A549 (cell line): ENCODE measurements around the gene MGAT3. TPM values are rescaled to one million over a fixed set of nuclear protein-coding genes. Genes with fewer than 3 reads are reported as not detected.

Experiments
- ATAC-seq, 2 experiments: fragments of 200-7000 bp in 1 of 2; fragments of >200 bp in 1 of 2; cut with Nextera tagmentation in 1 of 2; cut with Tn5 transposase in 1 of 2; 3 replicates each; pipeline versions ENCODE4 v1.8.0 to v1.9.1; 2018 to 2020; ENCODE audit warnings: mild to moderate bottlenecking in 1 of 2, moderate library complexity in 1 of 2
- CTCF ChIA-PET: fragments of 300-600 bp; sonication (Branson Sonifier 250); formaldehyde crosslinking; extraction: SDS; loops from one replicate; lab custom pipeline; 2021; ENCODE audit warnings: antibody characterized with exemption, inconsistent platforms; lab: Yijun Ruan, JAX
- POLR2A ChIA-PET: fragments of 350-600 bp; formaldehyde crosslinking; extraction: SDS; loops from one replicate; lab custom pipeline; 2021; ENCODE audit warnings: antibody characterized with exemption, inconsistent platforms; lab: Yijun Ruan, JAX
- DNase-seq, 2 experiments: peaks; one replicate each; pipeline versions ENCODE4 v3.0.0 to v3.0.0-alpha.2; 2011 to 2016; ENCODE audit warnings: low read depth in 1 of 2, low spot score in 1 of 2
- FAIRE-seq: peaks from 2 replicates; lab custom pipeline; 2011; peaks lifted over from hg19 to GRCh38; lab: Jason Lieb, UNC
- H3K27ac ChIP-seq, 2 experiments: fragments of >200 bp; sonication (Bioruptor Twin); formaldehyde crosslinking; 3 replicates each; pipeline ENCODE4 v1.5.1; 2016 to 2017
- H3K4me1 ChIP-seq: fragments of >200 bp; sonication (Bioruptor Twin); formaldehyde crosslinking; 3 replicates; pipeline ENCODE4 v1.6.1; 2016
- H3K4me2 ChIP-seq: fragments of >200 bp; sonication (Bioruptor Twin); formaldehyde crosslinking; 3 replicates; pipeline ENCODE4 v1.6.1; 2016
- H3K4me3 ChIP-seq: fragments of >200 bp; sonication (Bioruptor Twin); formaldehyde crosslinking; 3 replicates; pipeline ENCODE4 v1.5.1; 2016
- H3K9me3 ChIP-seq: fragments of >200 bp; sonication (Bioruptor Twin); formaldehyde crosslinking; 3 replicates; pipeline ENCODE4 v1.6.1; 2016
- BCL3 ChIP-seq: fragments of >200 bp; sonication (Bioruptor Twin); formaldehyde crosslinking; IDR thresholded peaks from 3 replicates; pipeline ENCODE4 v1.6.1; 2016
- CBX2 ChIP-seq: fragments of 200-600 bp; sonication (generic); IDR thresholded peaks from 2 replicates; pipeline ENCODE4 v1.6.1; 2016; ENCODE audit warnings: low read depth, mild to moderate bottlenecking, borderline replicate concordance
- CTCF ChIP-seq: fragments of >200 bp; sonication (Bioruptor Twin); formaldehyde crosslinking; IDR thresholded peaks from 3 replicates; pipeline ENCODE4 v1.5.1; 2016
- EHF ChIP-seq: fragments of 250-450 bp; sonication (Bioruptor Pico); IDR thresholded peaks from 2 replicates; pipeline ENCODE4 v1.5.0; 2020; ENCODE audit warnings: mild to moderate bottlenecking
- EHMT2 ChIP-seq: fragments of 200-600 bp; sonication (generic); IDR thresholded peaks from 2 replicates; pipeline ENCODE4 v1.6.1; 2016; ENCODE audit warnings: antibody characterized with exemption, low read depth, mild to moderate bottlenecking, moderate library complexity
- ELK1 ChIP-seq: fragments of 150-350 bp; IDR thresholded peaks from 2 replicates; pipeline ENCODE4 v1.6.1; 2014; ENCODE audit warnings: low read depth, mild to moderate bottlenecking, low read length
- ESRRA ChIP-seq: fragments of 150-350 bp; IDR thresholded peaks from 2 replicates; pipeline ENCODE4 v1.6.1; 2014; ENCODE audit warnings: mild to moderate bottlenecking, low read length, borderline replicate concordance
- FOSL2 ChIP-seq, 2 experiments: fragments of 450-650 bp in 1 of 2; fragments of >200 bp in 1 of 2; sonication (Bioruptor Twin) in 1 of 2; formaldehyde crosslinking; IDR thresholded peaks; 2 replicates each; pipeline versions ENCODE4 v1.5.0 to v1.6.1; 2016 to 2020; ENCODE audit warnings: mild to moderate bottlenecking in 1 of 2, moderate library complexity in 1 of 2
- FOXS1 ChIP-seq: fragments of 250-450 bp; sonication (Bioruptor Pico); IDR thresholded peaks from 2 replicates; pipeline ENCODE4 v1.5.0; 2020; ENCODE audit warnings: mild to moderate bottlenecking, moderate library complexity
- HOXB13 ChIP-seq: fragments of 250-450 bp; sonication (Bioruptor Pico); IDR thresholded peaks from 2 replicates; pipeline ENCODE4 v1.5.0; 2020; ENCODE audit warnings: low read depth, mild to moderate bottlenecking, moderate library complexity
- HOXB5 ChIP-seq: fragments of 250-450 bp; sonication (Bioruptor Pico); IDR thresholded peaks from 2 replicates; pipeline ENCODE4 v1.5.0; 2020; ENCODE audit warnings: mild to moderate bottlenecking, moderate library complexity
- JUNB ChIP-seq: fragments of >200 bp; sonication (Bioruptor Twin); formaldehyde crosslinking; IDR thresholded peaks from 2 replicates; pipeline ENCODE4 v1.6.1; 2016
- KDM1A ChIP-seq: fragments of 200-600 bp; sonication (generic); IDR thresholded peaks from 2 replicates; pipeline ENCODE4 v1.6.1; 2016; ENCODE audit warnings: low read depth, mild to moderate bottlenecking
- KDM5A ChIP-seq: fragments of 200-600 bp; sonication (generic); IDR thresholded peaks from 2 replicates; pipeline ENCODE4 v1.6.1; 2016; ENCODE audit warnings: antibody characterized with exemption, mild to moderate bottlenecking
- MAZ ChIP-seq: fragments of 150-350 bp; IDR thresholded peaks from 2 replicates; pipeline ENCODE4 v1.6.1; 2014; ENCODE audit warnings: antibody characterized with exemption, low read depth, low read length, borderline replicate concordance
- POLR2A ChIP-seq: IDR thresholded peaks from 2 replicates; pipeline ENCODE4 v1.6.1; 2012; ENCODE audit warnings: mild to moderate bottlenecking, low read length
- RARB ChIP-seq: fragments of 250-450 bp; sonication (Bioruptor Pico); IDR thresholded peaks from 2 replicates; pipeline ENCODE4 v1.8.0; 2021; ENCODE audit warnings: mild to moderate bottlenecking, moderate library complexity
- RCOR1 ChIP-seq: fragments of 150-350 bp; IDR thresholded peaks from 2 replicates; pipeline ENCODE4 v1.6.1; 2014; ENCODE audit warnings: antibody characterized with exemption, low read length, low read depth
- RNF2 ChIP-seq: fragments of 200-600 bp; sonication (generic); IDR thresholded peaks from 2 replicates; pipeline ENCODE4 v1.6.1; 2016; ENCODE audit warnings: low read depth, mild to moderate bottlenecking, antibody characterized with exemption, moderate library complexity, borderline replicate concordance
- SREBF2 ChIP-seq: fragments of 450-650 bp; IDR thresholded peaks from 2 replicates; pipeline ENCODE4 v1.6.1; 2014; ENCODE audit warnings: mild to moderate bottlenecking, moderate library complexity
- TP53 ChIP-seq: fragments of 250-450 bp; sonication (Bioruptor Pico); IDR thresholded peaks from 2 replicates; pipeline ENCODE4 v1.5.0; 2021; ENCODE audit warnings: mild to moderate bottlenecking, moderate library complexity
- ZC3H11A ChIP-seq: fragments of 450-650 bp; IDR thresholded peaks from 2 replicates; pipeline ENCODE4 v1.6.1; 2014; ENCODE audit warnings: antibody characterized with exemption, mild to moderate bottlenecking
- ZNF302 ChIP-seq: fragments of 250-450 bp; sonication (Bioruptor Pico); IDR thresholded peaks from 2 replicates; pipeline ENCODE4 v1.9.0; 2021; ENCODE audit warnings: inconsistent platforms, mild to moderate bottlenecking, moderate library complexity
- WGBS: methylation state at CpG from one replicate; pipeline ENCODE4 v1.1.6; 2017; ENCODE audit errors: missing lambda C conversion rate; 5-methylcytosine and 5-hydroxymethylcytosine counted together
- polyA plus RNA-seq, 4 experiments: library from polyadenylated mRNA; depleted of rRNA in 3 of 4; stranded (reverse); fragments of >200 nt; fragmentation: RNase III in 1 of 4; extraction: RNeasy Plus Mini Kit Qiagen cat#74134 plus additional on column Dnase treatment in 1 of 4; gene quantifications; 2 replicates in 3 of 4; 3 replicates in 1 of 4; pipeline ENCODE4 v1.2.3, GENCODE V29; 2011 to 2017

MGAT3 gene
- polyA plus RNA-seq, 2 of the 4 experiments (the other 2 are of a cell fraction) = 0.62 to 0.84 TPM

GRCh38 chr22:39450258-39450955, 6.4 kb upstream of the MGAT3 start (continued):
- TF ChIP-seq ESRRA = no peak
- TF ChIP-seq HOXB13 (CRISPR knock-in tag) = no peak
- TF ChIP-seq KDM5A = no peak

- Histone ChIP-seq H3K4me3 (no peak overlapping the region), H3K27ac (no peak overlapping the region), H3K9me3 (no peaks in the 10 kb centered on the region), H3K4me2 (no peak overlapping the region), H3K4me1 (peaks cover 6% of the 10 kb centered on the region; the same call in 1 of the 3 replicates)
- no peak for TF ChIP-seq RARB (CRISPR knock-in tag)
- TF ChIP-seq SREBF2 = no peak
- TF ChIP-seq RCOR1 = no peak
- no peak for TF ChIP-seq BCL3
- no peak for TF ChIP-seq CBX2
- no peak for TF ChIP-seq EHF
- TF ChIP-seq FOSL2 (IDR thresholded peaks at IDR 0.05) = no peak
- TF ChIP-seq FOSL2 (CRISPR knock-in tag; IDR thresholded peaks at IDR 0.05) = no peak
- no peak for TF ChIP-seq HOXB13 (CRISPR knock-in tag)
- no peak for TF ChIP-seq RNF2
- no peak for TF ChIP-seq JUNB
- TF ChIP-seq TP53 (CRISPR knock-in tag) = no peak
- no peak for TF ChIP-seq FOXS1 (CRISPR knock-in tag)
- no peak for TF ChIP-seq ZC3H11A
- TF ChIP-seq CTCF = no peak
- TF ChIP-seq POLR2A = no peak
- no peak for TF ChIP-seq ZNF302 (CRISPR knock-in tag)
- no peak for TF ChIP-seq HOXB5 (CRISPR knock-in tag)
- no peak for TF ChIP-seq ELK1
- TF ChIP-seq EHMT2 = no peak
- FAIRE-seq = no peak
- ChIA-PET CTCF (interaction anchor here (1.2 kb wide), 1 partner anchor 15 kb away, joined by 3 read pairs; no protein-coding TSS in a partner anchor), POLR2A (interaction anchor here (1.1 kb wide), 1 partner anchor 67 kb away, joined by 3 read pairs; the partner anchor contains the start of gene ATF4)
- 68% methylated on average over 6 of the region's 6 CpGs for WGBS
- DNase-seq = no peak
- peak in 1 of 2 experiments; percentile 35; a peak in 1 of 6 replicates for ATAC-seq
These were observed 4.1 kb upstream of the MGAT3 start for GRCh38 chr22:39452740-39453040.

GRCh38 chr22:39453765-39454378, 2.9 kb upstream of the MGAT3 start:
- no peak for TF ChIP-seq MAZ
- peak; percentile 78 for TF ChIP-seq KDM1A

More at GRCh38 chr22:39453765-39454378, 2.9 kb upstream of the MGAT3 start:
- 61% methylated on average over 8 of the region's 9 CpGs for WGBS
- Histone ChIP-seq H3K4me3 (no peak overlapping the region), H3K9me3 (no peaks in the 10 kb centered on the region), H3K4me1 (peaks cover 6% of the 10 kb centered on the region; the same call in 1 of the 3 replicates), H3K27ac (no peak overlapping the region), H3K4me2 (no peak overlapping the region)
- ChIA-PET POLR2A (no interaction called here), CTCF (interaction anchor here (1.0 to 1.2 kb wide), 2 partner anchors 10 to 13 kb away, joined by 3 read pairs; no protein-coding TSS in a partner anchor)
- no peak for FAIRE-seq
- ATAC-seq = no peak
- DNase-seq = no peak
